Smooth muscle cell (in vitro differentiated cells): Measurements from ENCODE around the gene EEF1AKMT3. TPM values are rescaled to one million over a fixed set of nuclear protein-coding genes. Genes with fewer than 3 reads are reported as not detected.

Experiments
- DNase-seq: peaks from one replicate; lab custom pipeline; 2025; ENCODE audit not compliant: unreplicated experiment; lab: John Stamatoyannopoulos, UW
- H2AFZ ChIP-seq: fragments of 200-600 bp; sonication (generic); 2 replicates; pipeline ENCODE4 v1.6.0; 2016; ENCODE audit warnings: antibody characterized with exemption, low read depth, mild to moderate bottlenecking
- H3F3A ChIP-seq: fragments of 200-600 bp; sonication (generic); 2 replicates; pipeline ENCODE4 v1.6.0; 2017; ENCODE audit warnings: antibody characterized with exemption, low read depth
- H3K27ac ChIP-seq: fragments of 200-600 bp; sonication (generic); 2 replicates; pipeline ENCODE4 v1.5.1; 2016; ENCODE audit warnings: low read depth, mild to moderate bottlenecking
- H3K27me3 ChIP-seq: fragments of 200-600 bp; sonication (generic); 2 replicates; pipeline ENCODE4 v1.6.1; 2016; ENCODE audit warnings: low read depth, mild to moderate bottlenecking
- H3K36me3 ChIP-seq: fragments of 200-600 bp; sonication (generic); 2 replicates; pipeline ENCODE4 v1.5.1; 2016; ENCODE audit warnings: low read depth
- H3K4me1 ChIP-seq: fragments of 200-600 bp; sonication (generic); 2 replicates; pipeline ENCODE4 v1.5.1; 2016; ENCODE audit warnings: low read depth
- H3K4me2 ChIP-seq: fragments of 200-600 bp; sonication (generic); 2 replicates; pipeline ENCODE4 v1.6.0; 2016; ENCODE audit warnings: mild to moderate bottlenecking
- H3K4me3 ChIP-seq: fragments of 200-600 bp; sonication (generic); 2 replicates; pipeline ENCODE4 v1.5.1; 2016; ENCODE audit warnings: mild to moderate bottlenecking
- H3K79me2 ChIP-seq: fragments of 200-600 bp; sonication (generic); 2 replicates; pipeline ENCODE4 v1.6.0; 2016; ENCODE audit warnings: low read depth, mild to moderate bottlenecking
- H3K9ac ChIP-seq: fragments of 200-600 bp; sonication (generic); 2 replicates; pipeline ENCODE4 v1.6.0; 2016; ENCODE audit warnings: low read depth
- H3K9me3 ChIP-seq: fragments of 200-600 bp; sonication (generic); replicated peaks from 2 replicates; pipeline ENCODE4 v1.5.1; 2016; ENCODE audit warnings: low read depth
- H4K20me1 ChIP-seq: fragments of 200-600 bp; sonication (generic); 2 replicates; pipeline ENCODE4 v1.6.0; 2016; ENCODE audit warnings: low read depth
- WGBS: methylation state at CpG from one replicate; pipeline ENCODE4 v1.1.7; 2016; ENCODE audit warnings: low lambda C conversion rate; 5-methylcytosine and 5-hydroxymethylcytosine counted together
- polyA plus RNA-seq: library from polyadenylated mRNA; unstranded; fragments of >200 nt; fragmentation: Nextera tagmentation; extraction: Ambion mirVana; gene quantifications from 2 replicates; pipeline ENCODE4 v1.2.1, GENCODE V29; 2016
- total RNA-seq: library from RNA; depleted of rRNA; stranded (reverse); fragments of >200 nt; gene quantifications from 2 replicates; pipeline ENCODE4 v1.2.3, GENCODE V29; 2014
- TF ChIP-seq, protein P1 (sequence below): fragments of 200-600 bp; sonication (generic); IDR thresholded peaks from 2 replicates; pipeline ENCODE4 v1.5.1; 2017; ENCODE audit warnings: borderline replicate concordance, mild to moderate bottlenecking, antibody characterized with exemption; ENCODE audit not compliant: insufficient read depth, poor library complexity, severe bottlenecking

EEF1AKMT3 gene
- total and polyA plus RNA-seq, 2 experiments from 2014 or later = 8.0 to 9.0 TPM

- no peaks in the 10 kb centered on the region for H3K27me3 ChIP-seq
- no peaks in the 10 kb centered on the region for H3K4me1 ChIP-seq
- no peaks in the 10 kb centered on the region for H3K36me3 ChIP-seq
- H3F3A ChIP-seq = peaks cover 7% of the 10 kb centered on the region
- H2AFZ ChIP-seq = no peak overlapping the region
- TF ChIP-seq, protein P1, sequence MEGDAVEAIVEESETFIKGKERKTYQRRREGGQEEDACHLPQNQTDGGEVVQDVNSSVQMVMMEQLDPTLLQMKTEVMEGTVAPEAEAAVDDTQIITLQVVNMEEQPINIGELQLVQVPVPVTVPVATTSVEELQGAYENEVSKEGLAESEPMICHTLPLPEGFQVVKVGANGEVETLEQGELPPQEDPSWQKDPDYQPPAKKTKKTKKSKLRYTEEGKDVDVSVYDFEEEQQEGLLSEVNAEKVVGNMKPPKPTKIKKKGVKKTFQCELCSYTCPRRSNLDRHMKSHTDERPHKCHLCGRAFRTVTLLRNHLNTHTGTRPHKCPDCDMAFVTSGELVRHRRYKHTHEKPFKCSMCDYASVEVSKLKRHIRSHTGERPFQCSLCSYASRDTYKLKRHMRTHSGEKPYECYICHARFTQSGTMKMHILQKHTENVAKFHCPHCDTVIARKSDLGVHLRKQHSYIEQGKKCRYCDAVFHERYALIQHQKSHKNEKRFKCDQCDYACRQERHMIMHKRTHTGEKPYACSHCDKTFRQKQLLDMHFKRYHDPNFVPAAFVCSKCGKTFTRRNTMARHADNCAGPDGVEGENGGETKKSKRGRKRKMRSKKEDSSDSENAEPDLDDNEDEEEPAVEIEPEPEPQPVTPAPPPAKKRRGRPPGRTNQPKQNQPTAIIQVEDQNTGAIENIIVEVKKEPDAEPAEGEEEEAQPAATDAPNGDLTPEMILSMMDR = no peak
- WGBS = 90% methylated on average over 17 of the region's 17 CpGs
- DNase-seq = no peak
- no peaks in the 10 kb centered on the region for H3K9me3 ChIP-seq
- H3K79me2 ChIP-seq = no peaks in the 10 kb centered on the region
- H3K4me2 ChIP-seq = no peak overlapping the region
- H3K9ac ChIP-seq = no peak overlapping the region
- no peak overlapping the region for H3K4me3 ChIP-seq
- H4K20me1 ChIP-seq = peaks cover 7% of the 10 kb centered on the region
- no peak overlapping the region for H3K27ac ChIP-seq
Measured at GRCh38 chr12:57813971-57814772, 41.8 kb downstream of the EEF1AKMT3 start.

DNA sequence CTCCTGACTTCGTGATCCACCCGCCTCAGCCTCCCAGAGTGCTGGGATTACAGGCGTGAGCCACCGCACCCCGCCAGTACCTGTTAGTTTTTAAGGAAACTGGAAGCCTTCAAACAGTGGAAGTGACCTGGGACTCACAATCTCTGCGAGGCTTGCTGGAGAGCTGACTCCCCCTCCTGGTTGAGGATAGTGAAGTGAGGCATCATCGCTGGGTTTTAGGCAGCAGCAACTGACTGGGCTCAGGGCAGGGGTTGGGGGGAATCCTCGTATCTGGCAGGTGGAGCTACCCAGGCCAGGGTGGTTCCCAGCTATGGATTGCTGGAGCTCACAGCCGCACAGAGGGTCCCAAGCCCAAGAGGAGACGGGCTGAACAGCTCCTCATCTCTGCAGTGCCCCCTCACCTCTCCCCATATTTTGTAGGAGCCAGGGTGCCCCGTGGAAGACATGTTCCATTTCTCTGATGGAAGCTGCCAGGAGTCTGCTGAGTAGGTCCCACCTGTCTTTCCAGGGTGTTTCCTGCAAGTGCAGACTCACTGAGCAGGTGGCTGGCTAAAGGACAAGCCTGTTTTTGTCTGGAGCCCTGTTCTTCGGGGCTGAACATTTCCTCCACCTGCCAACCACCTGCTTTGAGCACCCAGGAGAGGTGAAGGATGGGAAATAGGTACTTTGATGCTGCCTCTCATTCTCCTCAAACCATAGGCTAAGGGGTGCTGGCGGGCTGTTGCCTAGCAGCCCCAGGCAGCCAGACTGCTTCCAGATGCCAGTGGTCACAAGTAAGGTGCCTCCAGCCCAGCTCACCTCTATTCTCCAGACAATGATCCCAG lies 43.0 kb downstream of the EEF1AKMT3 start:
- H3K9me3 ChIP-seq = no peaks in the 10 kb centered on the region
- H3K9ac ChIP-seq = no peak overlapping the region
- H3K4me1 ChIP-seq = no peaks in the 10 kb centered on the region
- no peak for DNase-seq
- no peak overlapping the region for H3K27ac ChIP-seq
- H2AFZ ChIP-seq = no peak overlapping the region
- no peaks in the 10 kb centered on the region for H3K36me3 ChIP-seq
- 68% methylated on average over 13 of the region's 13 CpGs for WGBS
- peaks cover 7% of the 10 kb centered on the region for H3F3A ChIP-seq
- H3K79me2 ChIP-seq = no peaks in the 10 kb centered on the region
- H3K4me2 ChIP-seq = no peak overlapping the region
- H3K4me3 ChIP-seq = no peak overlapping the region
- TF ChIP-seq, protein P1 = peak; percentile 3
- H3K27me3 ChIP-seq = no peaks in the 10 kb centered on the region
- H4K20me1 ChIP-seq = peaks cover 9% of the 10 kb centered on the region

- H3K4me2 ChIP-seq = no peak overlapping the region
- H3K27ac ChIP-seq = no peak overlapping the region
- peaks cover 13% of the 10 kb centered on the region for H4K20me1 ChIP-seq
- H3K4me3 ChIP-seq = no peak overlapping the region
- H3K27me3 ChIP-seq = no peaks in the 10 kb centered on the region
- peaks cover 7% of the 10 kb centered on the region for H3F3A ChIP-seq
- no peaks in the 10 kb centered on the region for H3K36me3 ChIP-seq
- no peaks in the 10 kb centered on the region for H3K79me2 ChIP-seq
- no peaks in the 10 kb centered on the region for H3K4me1 ChIP-seq
- 97% methylated on average over 3 of the region's 3 CpGs for WGBS
- no peak for DNase-seq
- H3K9ac ChIP-seq = no peak overlapping the region
- H2AFZ ChIP-seq = no peak overlapping the region
- no peaks in the 10 kb centered on the region for H3K9me3 ChIP-seq
- TF ChIP-seq, protein P1 = no peak
Measured at GRCh38 chr12:57816001-57816854, 43.8 kb downstream of the EEF1AKMT3 start.
